Common myeloid progenitor, CD34-positive (primary cell): Measurements from ENCODE around the gene EVI5.

ENCODE experiments used
- CTCF ChIA-PET: fragments of 350-600 bp; sonication (Branson Sonifier 250); formaldehyde crosslinking; loops from one replicate; lab custom pipeline; 2021; ENCODE audit warnings: antibody characterized with exemption; lab: Charles Lee
- POLR2A ChIA-PET: fragments of 350-600 bp; sonication (Branson Sonifier 250); formaldehyde crosslinking; loops from one replicate; lab custom pipeline; 2021; ENCODE audit warnings: antibody characterized with exemption; lab: Charles Lee
- DNase-seq, 3 donors: peaks; one replicate each; pipeline versions ENCODE4 v3.0.0 to v3.0.0-alpha.2; 2013
- H3K27ac ChIP-seq, 2 experiments: 1 replicate in 1 of 2; 2 replicates in 1 of 2; pipeline ENCODE4 v1.7.0; 2013; ENCODE audit warnings: inconsistent platforms in 2 of 2, low read length in 2 of 2, mild to moderate bottlenecking in 2 of 2, low read depth in 1 of 2, moderate library complexity in 1 of 2; ENCODE audit not compliant: severe bottlenecking in 2 of 2, insufficient read depth in 1 of 2, poor library complexity in 1 of 2
- H3K27me3 ChIP-seq, 5 experiments: replicated peaks in 2 of 5; 1 replicate in 3 of 5; 2 replicates in 2 of 5; pipeline versions ENCODE4 v1.6.1 to v1.7.0; 2013; ENCODE audit warnings: low read length in 4 of 5, mild to moderate bottlenecking in 2 of 5, moderate library complexity in 2 of 5, inconsistent platforms in 1 of 5; ENCODE audit not compliant: insufficient read depth in 5 of 5, control insufficient read depth in 4 of 5
- H3K36me3 ChIP-seq, 4 experiments: 1 replicate in 2 of 4; 2 replicates in 2 of 4; pipeline versions ENCODE4 v1.6.1 to v1.7.0; 2013; ENCODE audit warnings: low read length in 3 of 4, control low read depth in 1 of 4, mild to moderate bottlenecking in 1 of 4; ENCODE audit not compliant: control insufficient read depth in 4 of 4, insufficient read depth in 4 of 4
- H3K4me1 ChIP-seq, 4 experiments: 1 replicate in 3 of 4; 2 replicates in 1 of 4; pipeline versions ENCODE4 v1.6.1 to v1.7.1; 2013; ENCODE audit warnings: low read length in 3 of 4, mild to moderate bottlenecking in 3 of 4, control low read depth in 1 of 4, inconsistent platforms in 1 of 4, moderate library complexity in 1 of 4; ENCODE audit not compliant: control insufficient read depth in 4 of 4, insufficient read depth in 4 of 4; ENCODE audit errors: control extremely low read depth in 1 of 4
- H3K4me3 ChIP-seq, 7 experiments: 1 replicate in 4 of 7; 2 replicates in 3 of 7; pipeline versions ENCODE4 v1.5.1 to v1.7.0; 2013; ENCODE audit warnings: mild to moderate bottlenecking in 7 of 7, low read length in 6 of 7, moderate library complexity in 6 of 7, inconsistent platforms in 2 of 7, low read depth in 2 of 7, control low read depth in 1 of 7; ENCODE audit not compliant: insufficient read depth in 4 of 7, control insufficient read depth in 1 of 7; ENCODE audit errors: extremely low read depth in 1 of 7
- H3K9me3 ChIP-seq, 5 experiments: 1 replicate in 4 of 5; 2 replicates in 1 of 5; pipeline versions ENCODE4 v1.6.1 to v1.7.1; 2013; ENCODE audit warnings: low read length in 4 of 5, mild to moderate bottlenecking in 2 of 5, inconsistent platforms in 1 of 5, low read depth in 1 of 5, moderate library complexity in 1 of 5; ENCODE audit not compliant: control insufficient read depth in 4 of 5, insufficient read depth in 2 of 5; ENCODE audit errors: control extremely low read depth in 1 of 5
- WGBS: methylation state at CpG from one replicate; pipeline ENCODE4 v1.1.5; 2013; ENCODE audit not compliant: insufficient coverage; 5-methylcytosine and 5-hydroxymethylcytosine counted together

EVI5 gene

DNA sequence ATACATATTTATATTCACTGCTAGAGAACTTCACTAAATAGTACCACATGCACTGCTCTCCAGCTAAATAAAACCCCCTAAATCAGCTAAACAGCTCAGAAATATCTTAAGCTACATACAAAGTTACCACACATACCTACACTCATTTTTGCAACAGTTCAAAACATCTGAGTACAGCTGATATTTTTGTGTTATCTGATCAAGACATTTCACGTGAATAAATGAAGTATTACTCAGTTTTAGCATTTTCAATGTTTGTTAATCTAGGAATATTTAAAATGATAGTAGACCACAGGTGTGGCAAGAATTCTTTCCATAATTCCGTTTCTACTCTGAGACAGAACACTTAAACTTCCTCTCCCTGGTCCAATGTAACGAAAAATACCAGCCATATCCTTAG lies 20.8 kb downstream of the EVI5 start:
- H3K9me3 ChIP-seq, result peaks cover 0 to 4% (median 0%) of the 10 kb centered on the region in 5 experiments
- WGBS, result 100% methylated on average over 1 of the region's 3 CpGs
- H3K27me3 ChIP-seq, result no peaks in the 10 kb centered on the region
- no peak overlapping the region for H3K27ac ChIP-seq
- POLR2A ChIA-PET, result no interaction called here
- no peak overlapping the region for H3K4me3 ChIP-seq
- no peak for DNase-seq
- H3K36me3 ChIP-seq, result no peaks in the 10 kb centered on the region
- H3K4me1 ChIP-seq, result no peaks in the 10 kb centered on the region
- CTCF ChIA-PET, result interaction anchor here (0.6 kb wide), 1 partner anchor 15 kb away, joined by 3 read pairs; no protein-coding TSS in a partner anchor

DNA sequence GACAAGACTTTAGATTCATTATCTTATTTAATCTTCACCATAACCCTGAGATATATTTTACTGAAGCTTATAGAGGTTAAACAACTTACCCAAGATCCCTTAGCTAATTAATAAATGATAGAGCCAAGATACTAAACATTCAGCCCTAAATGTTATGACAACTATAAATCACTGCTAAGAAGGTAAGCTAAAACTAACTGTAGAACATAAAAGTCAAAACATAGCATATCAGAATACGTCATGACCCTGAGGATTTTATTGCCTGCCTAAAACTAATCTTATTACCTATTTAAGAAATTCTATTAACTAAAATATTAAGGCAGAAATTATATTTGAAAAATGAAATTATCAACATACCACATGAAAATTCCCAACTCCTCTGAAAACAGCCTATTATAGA lies 22.6 kb downstream of the EVI5 start:
- Histone ChIP-seq H3K4me3 (no peak overlapping the region), H3K27ac (no peak overlapping the region), H3K36me3 (no peaks in the 10 kb centered on the region), H3K9me3 (no peaks in the 10 kb centered on the region), H3K27me3 (no peaks in the 10 kb centered on the region), H3K4me1 (no peaks in the 10 kb centered on the region)
- no CpG with 5 or more reads among the region's 1 CpG for WGBS
- ChIA-PET CTCF (interaction anchor here (1.1 kb wide), 1 partner anchor 79 kb away, joined by 3 read pairs; no protein-coding TSS in a partner anchor), POLR2A (no interaction called here)
- DNase-seq, result no peak

DNA sequence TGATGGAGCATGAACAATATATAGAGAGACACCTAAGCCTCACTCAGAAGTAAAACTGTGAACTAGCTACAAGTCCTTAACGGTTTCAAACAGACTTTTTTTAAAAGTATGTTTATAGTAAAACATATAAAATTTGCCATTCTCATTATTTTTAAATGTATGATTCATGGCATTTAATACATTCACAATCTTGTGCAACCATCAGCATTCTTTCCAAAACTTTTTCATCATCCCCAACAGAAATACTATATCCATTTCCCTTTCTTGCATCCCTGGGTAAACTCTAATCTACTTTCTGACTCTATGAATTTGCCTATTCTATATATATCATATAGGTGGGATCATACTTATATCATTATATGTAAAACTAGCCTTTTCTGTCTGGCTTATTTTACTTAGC lies 25.5 kb downstream of the EVI5 start:
- H3K27ac ChIP-seq, result no peak overlapping the region
- CTCF ChIA-PET, result no interaction called here
- no peaks in the 10 kb centered on the region for H3K36me3 ChIP-seq
- no peak for DNase-seq
- POLR2A ChIA-PET, result no interaction called here
- peaks cover 0 to 4% (median 0%) of the 10 kb centered on the region in 5 experiments for H3K9me3 ChIP-seq
- H3K4me3 ChIP-seq, result no peak overlapping the region
- no peaks in the 10 kb centered on the region for H3K27me3 ChIP-seq
- WGBS, result no CpG with 5 or more reads among the region's 1 CpG
- no peaks in the 10 kb centered on the region for H3K4me1 ChIP-seq

DNA sequence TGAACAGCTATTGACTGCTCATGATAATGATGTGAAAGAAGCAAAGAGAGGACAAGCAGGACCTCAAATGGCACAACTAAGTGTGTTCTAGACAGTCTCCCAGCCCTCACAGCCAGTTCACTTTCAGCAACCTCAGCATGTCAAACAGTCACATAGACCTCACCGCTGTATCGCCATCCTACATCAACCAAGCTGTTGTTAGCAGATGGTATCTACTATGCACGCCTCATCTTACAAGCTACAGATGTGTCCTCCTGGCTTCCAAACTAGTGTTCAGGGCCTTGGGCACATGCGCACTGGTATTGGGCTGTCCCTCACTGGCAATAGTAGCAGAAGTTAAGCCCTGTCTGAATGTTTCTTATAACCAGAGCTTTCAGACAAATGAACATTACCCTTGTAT lies 28.4 kb downstream of the EVI5 start:
- 100% methylated on average over 1 of the region's 4 CpGs for WGBS
- Histone ChIP-seq H3K4me1 (no peaks in the 10 kb centered on the region), H3K27ac (no peak overlapping the region), H3K4me3 (no peak overlapping the region), H3K27me3 (no peaks in the 10 kb centered on the region), H3K36me3 (no peaks in the 10 kb centered on the region), H3K9me3 (peaks cover 0 to 5% (median 0%) of the 10 kb centered on the region in 5 experiments)
- POLR2A ChIA-PET, result no interaction called here
- CTCF ChIA-PET, result interaction anchor here (1.5 kb wide), 1 partner anchor 18 kb away, joined by 3 read pairs; no protein-coding TSS in a partner anchor
- DNase-seq, result no peak

DNA sequence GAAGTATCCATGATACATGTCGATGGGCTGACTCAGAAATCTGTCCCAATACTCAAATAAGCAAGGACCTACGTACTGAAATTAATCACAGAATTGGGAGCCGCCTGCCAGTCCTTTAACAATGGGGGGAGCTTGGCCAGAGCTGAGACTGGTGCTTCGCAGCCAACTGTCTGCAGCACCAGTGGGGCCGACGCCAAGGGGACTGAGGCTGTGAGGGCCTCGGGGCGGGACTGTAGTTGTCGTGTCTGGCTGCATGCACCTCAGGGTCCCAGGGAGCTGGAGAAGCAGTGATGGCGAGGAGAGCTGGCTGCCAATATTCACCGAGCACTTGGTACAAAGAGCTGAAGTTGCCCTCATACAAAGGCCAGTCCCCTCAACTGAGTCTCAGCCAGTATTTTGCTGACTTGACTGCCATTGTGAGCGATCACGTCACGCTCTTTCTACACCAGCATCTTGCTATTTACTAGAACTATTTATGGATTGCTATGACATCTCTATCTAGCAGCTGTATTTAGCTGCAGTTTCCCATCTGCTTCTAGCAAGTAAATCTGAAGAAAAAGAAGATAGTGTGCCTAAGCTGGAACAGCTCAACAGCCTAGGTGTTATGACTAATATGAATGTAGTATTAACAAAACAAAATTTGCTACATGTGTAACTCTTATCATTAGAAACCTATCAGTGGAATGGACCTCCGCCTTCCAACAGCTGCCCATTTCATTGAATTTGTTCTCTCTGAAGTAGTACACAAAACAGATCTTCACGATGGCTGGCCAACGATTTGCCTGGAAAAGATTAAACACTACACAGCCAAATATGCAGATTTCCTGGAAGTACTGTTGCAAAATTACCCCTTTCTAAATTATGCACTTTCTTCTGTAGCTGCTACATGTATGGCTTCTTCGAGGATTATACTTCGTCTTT lies 29.1 kb downstream of the EVI5 start:
- Histone ChIP-seq H3K4me3 (no peak overlapping the region), H3K27ac (no peak overlapping the region), H3K27me3 (no peaks in the 10 kb centered on the region), H3K36me3 (no peaks in the 10 kb centered on the region), H3K9me3 (peaks cover 0 to 5% (median 0%) of the 10 kb centered on the region in 5 experiments), H3K4me1 (no peaks in the 10 kb centered on the region)
- ChIA-PET POLR2A (no interaction called here), CTCF (interaction anchor here (1.5 kb wide), 1 partner anchor 19 kb away, joined by 3 read pairs; no protein-coding TSS in a partner anchor)
- no peak for DNase-seq
- 100% methylated on average over 14 of the region's 19 CpGs for WGBS

DNA sequence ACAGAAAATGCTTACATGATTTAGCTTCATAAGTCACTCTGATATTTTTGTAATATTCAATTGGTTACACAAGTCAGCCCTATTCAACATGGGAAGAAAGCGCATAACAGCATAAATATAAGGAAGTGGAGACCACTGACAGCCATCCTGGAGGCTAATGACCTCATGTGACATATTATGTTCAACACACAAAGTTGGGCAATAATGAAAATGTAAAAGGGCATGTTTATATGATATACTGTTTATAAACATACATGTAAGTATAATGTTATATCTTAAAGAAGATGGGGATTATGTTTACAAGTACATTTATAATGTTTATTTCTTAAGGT lies 30.2 kb downstream of the EVI5 start:
- POLR2A ChIA-PET, result interaction anchor here (0.6 kb wide), 1 partner anchor 310 kb away, joined by 3 read pairs; no protein-coding TSS in a partner anchor
- H3K36me3 ChIP-seq, result no peaks in the 10 kb centered on the region
- DNase-seq, result no peak
- peaks cover 0 to 5% (median 0%) of the 10 kb centered on the region in 5 experiments for H3K9me3 ChIP-seq
- no peak overlapping the region for H3K27ac ChIP-seq
- no peak overlapping the region for H3K4me3 ChIP-seq
- H3K4me1 ChIP-seq, result no peaks in the 10 kb centered on the region
- CTCF ChIA-PET, result interaction anchor here (0.9 kb wide), 1 partner anchor 64 kb away, joined by 3 read pairs; no protein-coding TSS in a partner anchor
- H3K27me3 ChIP-seq, result no peaks in the 10 kb centered on the region
- WGBS, result no CpG with 5 or more reads among the region's 1 CpG
